HepG2 (cell line): Measurements from ENCODE around the gene RERE. TPM values are rescaled to one million over a fixed set of nuclear protein-coding genes. Genes with fewer than 3 reads are reported as not detected.

ENCODE experiments used
- ATAC-seq: fragments of 200-7000 bp; cut with Tn5 transposase; 3 replicates; pipeline ENCODE4 v1.9.1; 2020; ENCODE audit warnings: mild to moderate bottlenecking, moderate library complexity
- BruUV-seq: library from RNA; stranded (reverse); fragments of 400-500 nt; replicated peaks from 2 replicates; lab custom pipeline; 2021; lab: Mats Ljungman, UMichigan
- CTCF ChIA-PET: fragments of 300-600 bp; formaldehyde crosslinking; extraction: SDS; loops from one replicate; lab custom pipeline; 2021; ENCODE audit warnings: low total read pairs, inconsistent platforms, low intra/inter-chr PET ratio; lab: Yijun Ruan, JAX
- POLR2A ChIA-PET: fragments of 350-600 bp; sonication (Branson Sonifier 250); formaldehyde crosslinking; loops from one replicate; lab custom pipeline; 2020; ENCODE audit warnings: antibody characterized with exemption, inconsistent platforms; lab: Yijun Ruan, JAX
- DNase-seq: peaks from one replicate; pipeline ENCODE4 v3.0.0-alpha.2; 2015; ENCODE audit warnings: low spot score
- FAIRE-seq: peaks from 3 replicates; lab custom pipeline; 2011; peaks lifted over from hg19 to GRCh38; lab: Jason Lieb, UNC
- H2AFZ ChIP-seq: one replicate; pipeline ENCODE4 v1.6.1; 2011; ENCODE audit warnings: low read length, inconsistent platforms
- H3K27ac ChIP-seq: fragments of 300-600 bp; 3 replicates; pipeline ENCODE4 v1.8.0; 2011; ENCODE audit warnings: mixed run types, mild to moderate bottlenecking, mixed read lengths, low read length, inconsistent platforms; ENCODE audit not compliant: insufficient read depth; ENCODE audit errors: extremely low read length
- H3K27me3 ChIP-seq, 2 experiments: fragments of 200-600 bp in 1 of 2; 2 replicates in 1 of 2; 3 replicates in 1 of 2; pipeline versions ENCODE4 v1.6.0 to v1.8.0; 2011; ENCODE audit warnings: low read length in 2 of 2, mild to moderate bottlenecking in 2 of 2, moderate library complexity in 2 of 2, inconsistent platforms in 1 of 2; ENCODE audit not compliant: insufficient read depth in 2 of 2, control insufficient read depth in 1 of 2
- H3K36me3 ChIP-seq, 2 experiments: fragments of 200-600 bp in 1 of 2; replicated peaks in 1 of 2; 2 replicates in 1 of 2; 3 replicates in 1 of 2; pipeline versions ENCODE4 v1.5.1 to v1.8.0; 2011; ENCODE audit warnings: low read length in 2 of 2, inconsistent platforms in 1 of 2; ENCODE audit not compliant: insufficient read depth in 2 of 2, control insufficient read depth in 1 of 2
- H3K4me1 ChIP-seq: 2 replicates; pipeline ENCODE4 v1.5.1; 2012; ENCODE audit warnings: low read length, inconsistent platforms; ENCODE audit not compliant: insufficient read depth
- H3K4me2 ChIP-seq: 2 replicates; pipeline ENCODE4 v1.6.0; 2011; ENCODE audit warnings: low read depth, low read length, inconsistent platforms
- H3K4me3 ChIP-seq, 3 experiments: fragments of 200-600 bp in 1 of 3; sonication (generic), shearing (Covaris generic) in 1 of 3; replicated peaks in 1 of 3; 2 replicates each; pipeline ENCODE4 v1.5.1; 2011 to 2016; ENCODE audit warnings: low read length in 3 of 3, inconsistent platforms in 2 of 3, low read depth in 2 of 3, mild to moderate bottlenecking in 2 of 3, control low read depth in 1 of 3, mixed read lengths in 1 of 3; ENCODE audit not compliant: insufficient read depth in 1 of 3
- H3K79me2 ChIP-seq: one replicate; pipeline ENCODE4 v1.6.1; 2011; ENCODE audit warnings: low read length, inconsistent platforms; ENCODE audit not compliant: insufficient read depth
- H3K9ac ChIP-seq: 2 replicates; pipeline ENCODE4 v1.6.0; 2011; ENCODE audit warnings: mild to moderate bottlenecking, low read depth, low read length, inconsistent platforms; ENCODE audit not compliant: insufficient read depth
- H3K9me3 ChIP-seq: 2 replicates; pipeline ENCODE4 v1.5.1; 2012; ENCODE audit warnings: mild to moderate bottlenecking, low read length
- H4K20me1 ChIP-seq: 2 replicates; pipeline ENCODE4 v1.6.0; 2011; ENCODE audit warnings: inconsistent platforms, mild to moderate bottlenecking, low read length, moderate library complexity; ENCODE audit not compliant: insufficient read depth
- AHDC1 ChIP-seq: sonication (generic); formaldehyde crosslinking; IDR thresholded peaks from 2 replicates; pipeline ENCODE4 v1.5.1; 2020; ENCODE audit warnings: mild to moderate bottlenecking, missing genetic modification reagents, borderline replicate concordance
- ARNT2 ChIP-seq: sonication (generic); formaldehyde crosslinking; IDR thresholded peaks from 2 replicates; pipeline ENCODE4 v1.8.0; 2022; ENCODE audit warnings: mild to moderate bottlenecking, low read depth, missing genetic modification reagents, moderate library complexity
- BHLHE40 ChIP-seq: IDR thresholded peaks from 2 replicates; pipeline ENCODE4 v1.6.1; 2011; ENCODE audit warnings: low read length, improper control_type of control experiment
- CENPT ChIP-seq: sonication (generic); formaldehyde crosslinking; IDR thresholded peaks from 2 replicates; pipeline ENCODE4 v1.8.0; 2022; ENCODE audit warnings: low read depth, mild to moderate bottlenecking, moderate library complexity, missing genetic modification reagents
- DMAP1 ChIP-seq: IDR thresholded peaks from 2 replicates; pipeline ENCODE4 v1.6.1; 2016
- EEA1 ChIP-seq: sonication (generic); formaldehyde crosslinking; IDR thresholded peaks from 2 replicates; pipeline ENCODE4 v1.5.1; 2020; ENCODE audit warnings: mild to moderate bottlenecking, missing genetic modification reagents, borderline replicate concordance
- NFE2 ChIP-seq: sonication (generic); formaldehyde crosslinking; IDR thresholded peaks from 2 replicates; pipeline ENCODE4 v1.4.0; 2020; ENCODE audit warnings: missing genetic modification reagents
- NFKBIZ ChIP-seq: IDR thresholded peaks from 2 replicates; pipeline ENCODE4 v1.6.1; 2018; ENCODE audit warnings: missing genetic modification reagents, missing compliant biosample characterization
- NR1H2 ChIP-seq: sonication (generic); formaldehyde crosslinking; IDR thresholded peaks from 2 replicates; pipeline ENCODE4 v1.8.1; 2022; ENCODE audit warnings: low read depth, missing genetic modification reagents, borderline replicate concordance
- NRL ChIP-seq: sonication (generic); formaldehyde crosslinking; IDR thresholded peaks from 2 replicates; pipeline ENCODE4 v1.5.0; 2020; ENCODE audit warnings: missing genetic modification reagents, mild to moderate bottlenecking, moderate library complexity, borderline replicate concordance
- PHB2 ChIP-seq: fragments of 450-650 bp; IDR thresholded peaks from 2 replicates; pipeline ENCODE4 v1.6.1; 2018; ENCODE audit not compliant: partially characterized antibody
- SALL1 ChIP-seq: sonication (generic); formaldehyde crosslinking; IDR thresholded peaks from 2 replicates; pipeline ENCODE4 v1.8.0; 2022; ENCODE audit warnings: mild to moderate bottlenecking, missing genetic modification reagents
- SALL2 ChIP-seq: sonication (generic); formaldehyde crosslinking; IDR thresholded peaks from 2 replicates; pipeline ENCODE4 v1.8.1; 2023; ENCODE audit warnings: mild to moderate bottlenecking, missing genetic modification reagents, inconsistent platforms
- ZFY ChIP-seq: sonication (generic); formaldehyde crosslinking; IDR thresholded peaks from 2 replicates; pipeline ENCODE4 v1.4.0; 2020; ENCODE audit warnings: missing genetic modification reagents
- ZKSCAN1 ChIP-seq: fragments of 150-350 bp; IDR thresholded peaks from 2 replicates; pipeline ENCODE4 v1.6.1; 2014; ENCODE audit warnings: low read length
- ZNF740 ChIP-seq: sonication (generic); formaldehyde crosslinking; IDR thresholded peaks from 2 replicates; pipeline ENCODE4 v1.4.0; 2020; ENCODE audit warnings: missing genetic modification reagents
- WGBS: methylation state at CpG from one replicate; pipeline ENCODE4 v1.1.6; 2017; ENCODE audit warnings: low lambda C conversion rate; 5-methylcytosine and 5-hydroxymethylcytosine counted together
- in situ Hi-C: cut with HindIII; loops from 2 replicates; pipeline ENCODE4 v1.10.0; 2017; ENCODE audit warnings: low pct_unique_long_range_greater_than_20kb; ENCODE audit not compliant: extremely low pct_ligation_motif_present
- intact Hi-C: fragments of 100-400 bp; cut with micrococcal nuclease; formaldehyde crosslinking; loops from one replicate; pipeline ENCODE4 v1.10.0; 2022; ENCODE audit not compliant: unreplicated experiment
- polyA plus RNA-seq, 8 experiments: library from polyadenylated mRNA; depleted of rRNA in 3 of 8; stranded (reverse) in 7 of 8; unstranded in 1 of 8; fragments of >200 nt; fragmentation: Illumina TruSeq in 4 of 8; extraction: Trizol in 4 of 8; gene quantifications; 2 replicates each; pipeline versions ENCODE4 v1.2.1 to v1.2.3, GENCODE V29; 2011 to 2016; ENCODE audit warnings: low read depth in 4 of 8, missing spikeins in 1 of 8, mixed read lengths in 1 of 8; ENCODE audit not compliant: insufficient read depth in 1 of 8
- total RNA-seq, 5 experiments: library from RNA; depleted of rRNA; stranded (reverse); fragments of >200 nt; fragmentation: Illumina TruSeq; extraction: Trizol; gene quantifications; 2 replicates each; pipeline ENCODE4 v1.2.3, GENCODE V29; 2016; ENCODE audit warnings: low read depth in 1 of 5
- TF ChIP-seq, protein P1 (sequence below): sonication (generic); formaldehyde crosslinking; IDR thresholded peaks from 2 replicates; pipeline ENCODE4 v1.4.0; 2020; ENCODE audit warnings: missing genetic modification reagents, borderline replicate concordance

Gene RERE
- total and polyA plus RNA-seq, 2 of the 13 experiments (the other 11 are each of a cell fraction or from before 2014, with no cell fraction given) = 18.3 to 21.9 TPM

- TF ChIP-seq AHDC1 (no peak), SALL2 (CRISPR knock-in tag) (no peak), BHLHE40 (no peak), NR1H2 (no peak), PHB2 (no peak), ZKSCAN1 (no peak)
These were observed 379.0 kb downstream of the RERE start (continued) for GRCh38 chr1:8438489-8438888.

DNA sequence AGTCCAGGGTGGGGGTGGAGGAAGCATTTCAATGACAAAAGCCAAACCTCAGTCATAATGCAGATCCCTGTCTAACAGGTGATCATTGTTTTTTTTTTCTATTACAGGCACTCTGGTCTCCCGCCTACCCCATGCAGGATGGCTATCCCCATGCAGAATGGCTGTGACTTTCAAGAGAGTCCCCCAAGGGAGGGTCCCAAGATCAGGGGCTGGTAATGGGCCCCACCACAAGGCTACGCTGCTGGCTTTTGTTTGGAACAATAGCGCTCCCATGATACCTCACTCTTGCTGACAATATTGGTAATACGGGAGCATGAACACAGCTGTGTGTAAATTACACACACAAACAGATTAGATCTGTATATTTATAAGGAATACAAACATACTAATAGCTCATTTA, 380.1 kb downstream of the RERE start:
- CTCF ChIA-PET = no interaction called here
- in situ Hi-C loops = no loop called here
- BruUV-seq = no TSS peak
- TF ChIP-seq ARNT2 (CRISPR knock-in tag) (no peak), CENPT (no peak), SALL1 (no peak), NFKBIZ (CRISPR knock-in tag) (no peak), NRL (CRISPR knock-in tag) (no peak), NFE2 (CRISPR knock-in tag) (no peak), ZNF740 (no peak), ZFY (no peak), DMAP1 (CRISPR knock-in tag) (no peak), EEA1 (CRISPR knock-in tag) (no peak)
- TF ChIP-seq, protein P1, sequence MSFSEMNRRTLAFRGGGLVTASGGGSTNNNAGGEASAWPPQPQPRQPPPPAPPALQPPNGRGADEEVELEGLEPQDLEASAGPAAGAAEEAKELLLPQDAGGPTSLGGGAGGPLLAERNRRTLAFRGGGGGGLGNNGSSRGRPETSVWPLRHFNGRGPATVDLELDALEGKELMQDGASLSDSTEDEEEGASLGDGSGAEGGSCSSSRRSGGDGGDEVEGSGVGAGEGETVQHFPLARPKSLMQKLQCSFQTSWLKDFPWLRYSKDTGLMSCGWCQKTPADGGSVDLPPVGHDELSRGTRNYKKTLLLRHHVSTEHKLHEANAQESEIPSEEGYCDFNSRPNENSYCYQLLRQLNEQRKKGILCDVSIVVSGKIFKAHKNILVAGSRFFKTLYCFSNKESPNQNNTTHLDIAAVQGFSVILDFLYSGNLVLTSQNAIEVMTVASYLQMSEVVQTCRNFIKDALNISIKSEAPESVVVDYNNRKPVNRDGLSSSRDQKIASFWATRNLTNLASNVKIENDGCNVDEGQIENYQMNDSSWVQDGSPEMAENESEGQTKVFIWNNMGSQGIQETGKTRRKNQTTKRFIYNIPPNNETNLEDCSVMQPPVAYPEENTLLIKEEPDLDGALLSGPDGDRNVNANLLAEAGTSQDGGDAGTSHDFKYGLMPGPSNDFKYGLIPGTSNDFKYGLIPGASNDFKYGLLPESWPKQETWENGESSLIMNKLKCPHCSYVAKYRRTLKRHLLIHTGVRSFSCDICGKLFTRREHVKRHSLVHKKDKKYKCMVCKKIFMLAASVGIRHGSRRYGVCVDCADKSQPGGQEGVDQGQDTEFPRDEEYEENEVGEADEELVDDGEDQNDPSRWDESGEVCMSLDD (CRISPR knock-in tag) = no peak

More for the DNA sequence above, 380.1 kb downstream of the RERE start:
- no peak overlapping the region for H2AFZ ChIP-seq
- H3K4me3 ChIP-seq = no peak overlapping the region
- no peaks in the 10 kb centered on the region for H3K9me3 ChIP-seq
- H3K79me2 ChIP-seq = peaks cover 6% of the 10 kb centered on the region
- ATAC-seq (no peak), DNase-seq (no peak), FAIRE-seq (no peak)
- H3K27ac ChIP-seq = no peak overlapping the region
- peaks cover 12 to 16% of the 10 kb centered on the region in 2 experiments; a peak in 4 of 5 replicates for H3K36me3 ChIP-seq
- no peak overlapping the region for H3K9ac ChIP-seq
- intact Hi-C loops = no loop called here
- H4K20me1 ChIP-seq = peaks cover 24% of the 10 kb centered on the region
- no peaks in the 10 kb centered on the region for H3K4me1 ChIP-seq
- WGBS = 100% methylated on average over 4 of the region's 4 CpGs
- POLR2A ChIA-PET = no interaction called here
- H3K27me3 ChIP-seq = no peaks in the 10 kb centered on the region
- H3K4me2 ChIP-seq = no peak overlapping the region
